ENCODE data around the gene ZDHHC13.

The ZDHHC13 gene

DNA sequence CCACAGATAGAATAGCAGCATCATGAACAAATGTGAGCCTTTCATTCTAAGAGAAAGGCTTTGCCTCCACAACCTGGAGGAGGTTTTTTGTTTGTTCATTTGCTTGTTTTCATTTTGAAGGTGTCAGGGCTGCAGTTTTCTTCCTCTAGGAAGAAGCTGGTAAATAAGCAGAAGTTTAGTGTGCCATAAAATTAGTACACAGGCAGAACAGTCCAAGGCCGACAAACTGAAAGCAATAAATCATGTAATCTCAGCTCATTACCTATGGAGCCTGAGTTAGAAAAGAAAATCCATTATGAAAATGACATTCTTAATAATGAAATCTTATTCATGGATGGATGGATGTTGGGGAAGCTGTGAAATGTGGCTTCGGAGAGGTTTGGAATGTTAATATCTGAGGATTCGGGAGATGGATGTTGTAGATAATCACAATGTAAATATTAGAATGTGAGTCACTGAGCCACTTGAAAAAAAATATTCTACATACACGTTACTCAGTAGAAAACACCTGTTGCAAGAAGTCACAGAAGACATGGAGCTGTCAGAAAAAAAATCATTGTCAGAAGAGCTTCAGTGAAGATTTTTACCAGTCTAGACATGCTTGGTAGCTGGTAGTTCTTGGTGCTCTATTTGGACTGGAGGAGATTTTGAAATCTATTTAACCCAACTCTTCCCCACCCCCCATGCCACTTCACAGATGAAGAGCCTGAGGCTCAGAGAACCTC lies 15.0 kb upstream of the ZDHHC13 start:
- Histone ChIP-seq H3K27ac (ENCODE audit: low read depth, low read length) (no peak overlapping the region), H3K36me3 (ENCODE audit: control insufficient read depth, insufficient read depth, low read length) (no peaks in the 10 kb centered on the region), H3K9me3 (ENCODE audit: control insufficient read depth, insufficient read depth, low read length) (no peaks in the 10 kb centered on the region), H3K27me3 (ENCODE audit: control insufficient read depth, insufficient read depth, low read length) (no peaks in the 10 kb centered on the region), H3K4me3 (ENCODE audit: low read depth, low read length) (no peak overlapping the region), H3K4me1 (ENCODE audit: control insufficient read depth, insufficient read depth, low read length) (peaks cover 4% of the 10 kb centered on the region; the same call in 1 of the 2 replicates), H3K9ac (ENCODE audit: low read depth, low read length) (no peak overlapping the region)

DNA sequence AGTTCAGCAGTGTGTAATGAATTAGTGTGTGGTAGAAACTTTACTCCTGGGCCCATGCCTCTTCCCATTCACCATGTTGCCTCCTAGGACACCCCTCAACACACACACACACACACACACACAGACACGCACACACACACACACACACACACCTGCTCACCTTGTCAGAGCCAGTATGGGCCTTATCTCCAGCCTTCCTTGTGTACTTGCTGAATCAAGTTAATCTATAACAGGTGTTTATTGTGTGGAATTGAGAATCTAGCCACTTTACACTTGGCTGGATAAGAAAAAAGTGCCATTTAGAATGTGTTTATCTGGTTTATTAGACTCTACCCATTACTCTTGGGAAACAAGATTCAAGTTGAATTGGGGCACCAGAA lies 14.5 kb upstream of the ZDHHC13 start:
- Histone ChIP-seq H3K4me3 (ENCODE audit: low read depth, low read length) (no peak overlapping the region), H3K9ac (ENCODE audit: low read depth, low read length) (no peak overlapping the region), H3K27me3 (ENCODE audit: control insufficient read depth, insufficient read depth, low read length) (no peaks in the 10 kb centered on the region), H3K27ac (ENCODE audit: low read depth, low read length) (no peak overlapping the region), H3K4me1 (ENCODE audit: control insufficient read depth, insufficient read depth, low read length) (peaks cover 4% of the 10 kb centered on the region; the same call in 1 of the 2 replicates), H3K9me3 (ENCODE audit: control insufficient read depth, insufficient read depth, low read length) (no peaks in the 10 kb centered on the region), H3K36me3 (ENCODE audit: control insufficient read depth, insufficient read depth, low read length) (no peaks in the 10 kb centered on the region)

- H3K4me3 ChIP-seq (ENCODE audit: low read depth, low read length) = no peak overlapping the region
- peaks cover 4% of the 10 kb centered on the region; the same call in 1 of the 2 replicates for H3K4me1 ChIP-seq (ENCODE audit: control insufficient read depth, insufficient read depth, low read length)
- no peak overlapping the region for H3K27ac ChIP-seq (ENCODE audit: low read depth, low read length)
- no peaks in the 10 kb centered on the region for H3K9me3 ChIP-seq (ENCODE audit: control insufficient read depth, insufficient read depth, low read length)
- no peaks in the 10 kb centered on the region for H3K36me3 ChIP-seq (ENCODE audit: control insufficient read depth, insufficient read depth, low read length)
- no peaks in the 10 kb centered on the region for H3K27me3 ChIP-seq (ENCODE audit: control insufficient read depth, insufficient read depth, low read length)
- H3K9ac ChIP-seq (ENCODE audit: low read depth, low read length) = no peak overlapping the region
Measured at GRCh38 chr11:19105011-19105410, 12.0 kb upstream of the ZDHHC13 start.

GRCh38 chr11:19107125-19107524 lies 9.8 kb upstream of the ZDHHC13 start:
- Histone ChIP-seq H3K27ac (ENCODE audit: low read depth, low read length) (no peak overlapping the region), H3K4me1 (ENCODE audit: control insufficient read depth, insufficient read depth, low read length) (peaks cover 4% of the 10 kb centered on the region; the same call in 1 of the 2 replicates), H3K27me3 (ENCODE audit: control insufficient read depth, insufficient read depth, low read length) (no peaks in the 10 kb centered on the region), H3K9me3 (ENCODE audit: control insufficient read depth, insufficient read depth, low read length) (no peaks in the 10 kb centered on the region), H3K4me3 (ENCODE audit: low read depth, low read length) (no peak overlapping the region), H3K9ac (ENCODE audit: low read depth, low read length) (no peak overlapping the region), H3K36me3 (ENCODE audit: control insufficient read depth, insufficient read depth, low read length) (no peaks in the 10 kb centered on the region)

DNA sequence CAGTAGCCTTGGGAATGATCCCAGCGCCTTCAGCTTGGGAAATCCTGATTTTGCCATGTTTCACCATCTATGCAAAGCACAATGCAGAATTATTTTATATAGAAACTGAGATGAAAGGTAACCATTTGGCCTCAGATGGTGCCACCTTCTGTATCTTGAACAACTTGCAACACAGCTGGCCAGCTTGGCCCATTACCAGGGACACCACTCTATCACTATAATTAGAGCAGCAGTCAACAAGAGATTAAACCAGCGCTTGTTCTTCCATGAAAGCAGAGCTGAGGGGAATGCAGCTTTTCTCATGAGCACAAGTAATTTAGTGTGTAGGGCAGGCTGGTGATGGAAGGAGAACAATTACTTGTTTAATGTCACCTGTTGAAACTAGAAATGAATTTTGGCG lies 6.7 kb upstream of the ZDHHC13 start:
- H3K4me1 ChIP-seq (ENCODE audit: control insufficient read depth, insufficient read depth, low read length) = peaks cover 3% of the 10 kb centered on the region; the same call in 1 of the 2 replicates
- no peak overlapping the region for H3K27ac ChIP-seq (ENCODE audit: low read depth, low read length)
- H3K27me3 ChIP-seq (ENCODE audit: control insufficient read depth, insufficient read depth, low read length) = no peaks in the 10 kb centered on the region
- H3K9ac ChIP-seq (ENCODE audit: low read depth, low read length) = no peak overlapping the region
- H3K36me3 ChIP-seq (ENCODE audit: control insufficient read depth, insufficient read depth, low read length) = no peaks in the 10 kb centered on the region
- no peaks in the 10 kb centered on the region for H3K9me3 ChIP-seq (ENCODE audit: control insufficient read depth, insufficient read depth, low read length)
- H3K4me3 ChIP-seq (ENCODE audit: low read depth, low read length) = no peak overlapping the region

DNA sequence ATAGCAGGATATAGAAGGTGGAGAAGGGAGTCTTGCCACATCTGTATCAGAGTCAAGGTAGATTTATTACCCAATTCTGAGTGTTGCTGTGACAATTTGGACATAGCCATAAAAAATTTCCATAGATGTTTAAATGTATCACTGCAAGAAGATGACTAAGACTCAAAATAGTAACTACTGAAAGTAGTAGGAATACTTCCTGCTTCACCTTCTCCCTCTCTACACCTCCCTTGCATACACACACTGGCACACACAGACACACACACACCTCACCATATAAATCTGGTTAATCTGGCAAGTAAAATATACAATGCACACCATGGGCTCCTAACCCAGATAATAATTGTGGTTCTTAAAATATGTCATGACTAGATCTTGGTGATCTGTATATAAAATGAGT lies 5.2 kb upstream of the ZDHHC13 start:
- H3K9me3 ChIP-seq (ENCODE audit: control insufficient read depth, insufficient read depth, low read length) = no peaks in the 10 kb centered on the region
- H3K27me3 ChIP-seq (ENCODE audit: control insufficient read depth, insufficient read depth, low read length) = no peaks in the 10 kb centered on the region
- H3K27ac ChIP-seq (ENCODE audit: low read depth, low read length) = no peak overlapping the region
- no peak overlapping the region for H3K9ac ChIP-seq (ENCODE audit: low read depth, low read length)
- no peaks in the 10 kb centered on the region for H3K36me3 ChIP-seq (ENCODE audit: control insufficient read depth, insufficient read depth, low read length)
- peaks cover 4% of the 10 kb centered on the region for H3K4me1 ChIP-seq (ENCODE audit: control insufficient read depth, insufficient read depth, low read length)
- no peak overlapping the region for H3K4me3 ChIP-seq (ENCODE audit: low read depth, low read length)

DNA sequence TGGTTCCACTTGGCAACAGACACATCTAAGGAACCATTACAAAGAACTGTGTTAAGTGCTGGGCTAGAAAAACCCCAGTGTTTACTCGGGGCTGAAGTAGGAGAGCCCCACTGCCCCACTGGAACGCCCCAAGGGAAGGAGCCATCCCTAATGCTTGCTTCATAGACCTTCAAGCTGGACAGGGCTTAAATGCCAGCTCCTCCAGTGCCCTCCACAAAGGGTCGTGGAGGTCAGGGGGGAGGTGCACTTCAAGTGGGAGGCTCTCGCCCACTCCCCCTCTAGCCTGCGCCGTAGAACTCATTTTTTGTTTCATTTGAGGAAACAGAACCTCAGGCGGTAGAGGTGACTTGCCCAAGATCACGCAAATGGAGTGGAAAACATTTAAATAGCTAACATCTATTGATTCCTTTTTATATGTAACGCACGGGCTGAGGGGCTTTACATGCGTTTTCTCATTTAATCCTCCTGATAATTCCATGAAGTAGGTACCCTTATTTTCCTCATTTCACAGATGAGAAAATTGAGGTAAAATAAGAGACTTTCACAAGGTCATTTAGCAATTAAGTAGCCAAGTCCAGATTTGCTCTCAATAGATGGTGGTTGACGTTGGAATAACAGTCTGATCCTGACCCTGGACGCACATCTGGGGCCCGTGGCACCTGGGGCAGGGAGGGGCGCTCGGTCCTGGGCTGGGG lies 545 bp upstream of the ZDHHC13 start:
- H3K4me1 ChIP-seq (ENCODE audit: control insufficient read depth, insufficient read depth, low read length) = peaks cover 10% of the 10 kb centered on the region
- H3K36me3 ChIP-seq (ENCODE audit: control insufficient read depth, insufficient read depth, low read length) = peaks cover 13% of the 10 kb centered on the region
- no peaks in the 10 kb centered on the region for H3K27me3 ChIP-seq (ENCODE audit: control insufficient read depth, insufficient read depth, low read length)
- no peak overlapping the region for H3K9ac ChIP-seq (ENCODE audit: low read depth, low read length)
- H3K4me3 ChIP-seq (ENCODE audit: low read depth, low read length) = peak overlapping the region; percentile 87
- no peaks in the 10 kb centered on the region for H3K9me3 ChIP-seq (ENCODE audit: control insufficient read depth, insufficient read depth, low read length)
- no peak overlapping the region for H3K27ac ChIP-seq (ENCODE audit: low read depth, low read length)

- peak overlapping the region; percentile 81 for H3K27ac ChIP-seq (ENCODE audit: low read depth, low read length)
- peaks cover 13% of the 10 kb centered on the region for H3K36me3 ChIP-seq (ENCODE audit: control insufficient read depth, insufficient read depth, low read length)
- H3K27me3 ChIP-seq (ENCODE audit: control insufficient read depth, insufficient read depth, low read length) = no peaks in the 10 kb centered on the region
- no peak overlapping the region for H3K9ac ChIP-seq (ENCODE audit: low read depth, low read length)
- H3K4me3 ChIP-seq (ENCODE audit: low read depth, low read length) = peak overlapping the region; percentile 87
- no peaks in the 10 kb centered on the region for H3K9me3 ChIP-seq (ENCODE audit: control insufficient read depth, insufficient read depth, low read length)
- peaks cover 10% of the 10 kb centered on the region for H3K4me1 ChIP-seq (ENCODE audit: control insufficient read depth, insufficient read depth, low read length)
Measured at GRCh38 chr11:19117760-19118097, 761 bp downstream of the ZDHHC13 start.

DNA sequence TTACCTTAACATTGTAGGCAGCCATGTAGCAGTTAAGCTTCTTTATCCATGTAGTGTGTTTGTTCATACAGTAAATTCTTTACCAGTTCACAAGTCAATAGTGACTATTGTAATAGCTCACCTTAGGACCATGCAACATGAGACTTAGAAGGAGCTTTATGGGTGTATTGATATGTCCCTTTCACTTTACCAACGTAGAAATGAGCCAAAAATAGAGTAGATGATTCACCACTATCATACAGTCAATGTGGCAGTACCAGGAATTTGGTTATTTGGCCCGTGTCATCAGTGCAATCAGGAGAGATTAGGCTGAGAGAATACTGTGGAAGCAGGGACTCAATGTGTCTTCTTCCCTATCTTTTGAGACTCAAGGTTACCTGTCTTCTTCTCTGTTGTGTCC lies 4.7 kb downstream of the ZDHHC13 start:
- no peak overlapping the region for H3K27ac ChIP-seq (ENCODE audit: low read depth, low read length)
- no peak overlapping the region for H3K4me3 ChIP-seq (ENCODE audit: low read depth, low read length)
- no peaks in the 10 kb centered on the region for H3K9me3 ChIP-seq (ENCODE audit: control insufficient read depth, insufficient read depth, low read length)
- peaks cover 11% of the 10 kb centered on the region for H3K4me1 ChIP-seq (ENCODE audit: control insufficient read depth, insufficient read depth, low read length)
- H3K9ac ChIP-seq (ENCODE audit: low read depth, low read length) = no peak overlapping the region
- peaks cover 25% of the 10 kb centered on the region for H3K36me3 ChIP-seq (ENCODE audit: control insufficient read depth, insufficient read depth, low read length)
- H3K27me3 ChIP-seq (ENCODE audit: control insufficient read depth, insufficient read depth, low read length) = no peaks in the 10 kb centered on the region

DNA sequence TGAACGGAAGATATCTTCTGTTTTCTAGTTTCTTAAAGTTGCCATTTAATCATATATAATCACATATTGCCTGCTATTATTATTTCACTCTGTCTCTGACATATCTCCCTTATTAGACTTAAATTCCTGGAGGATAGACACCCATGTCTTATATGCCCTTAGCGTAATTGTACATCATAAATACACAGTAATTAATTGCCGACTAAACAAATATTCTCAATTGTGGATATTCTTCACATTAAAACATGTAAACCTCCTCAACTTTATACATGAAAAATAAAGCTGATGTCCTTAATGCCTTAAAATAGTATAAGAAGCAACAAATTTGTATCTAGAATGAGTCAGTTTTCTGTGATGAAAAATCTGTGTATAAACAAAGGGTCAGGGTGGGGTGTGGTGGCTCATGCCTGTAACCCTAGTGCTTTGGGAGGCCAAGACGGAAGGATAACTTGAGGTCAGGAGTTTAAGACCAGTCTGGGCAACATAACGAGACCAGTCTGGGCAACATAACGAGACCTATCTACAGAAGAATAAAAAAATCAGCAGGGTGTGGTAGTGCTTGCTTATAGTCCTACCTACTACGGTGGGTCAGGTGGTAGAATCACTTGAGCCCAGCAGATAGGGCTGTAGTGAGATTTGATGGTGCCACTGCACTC lies 6.1 kb downstream of the ZDHHC13 start:
- Histone ChIP-seq H3K27ac (ENCODE audit: low read depth, low read length) (no peak overlapping the region), H3K27me3 (ENCODE audit: control insufficient read depth, insufficient read depth, low read length) (no peaks in the 10 kb centered on the region), H3K4me1 (ENCODE audit: control insufficient read depth, insufficient read depth, low read length) (peaks cover 14% of the 10 kb centered on the region), H3K9me3 (ENCODE audit: control insufficient read depth, insufficient read depth, low read length) (no peaks in the 10 kb centered on the region), H3K9ac (ENCODE audit: low read depth, low read length) (no peak overlapping the region), H3K36me3 (ENCODE audit: control insufficient read depth, insufficient read depth, low read length) (peaks cover 25% of the 10 kb centered on the region), H3K4me3 (ENCODE audit: low read depth, low read length) (no peak overlapping the region)
